ENCODE data around the gene CD2BP2. TPM values are rescaled to one million over a fixed set of nuclear protein-coding genes. Genes with fewer than 3 reads are reported as not detected.

Gene CD2BP2
- total and polyA plus RNA-seq, 2 of the 8 experiments (the other 6 are each of a cell fraction or from before 2014, with no cell fraction given) = 22.4 to 55.3 TPM

- Histone ChIP-seq H3K23me2 (ENCODE audit: low read depth, low read length) (peaks cover 11% of the 10 kb centered on the region; the same call in 1 of the 2 replicates), H2AK5ac (ENCODE audit: low read depth, low read length) (no peak overlapping the region), H3K27me3 (replicated peaks in 1 of 4; ENCODE audit: control insufficient read depth in 3 of 4, extremely low read depth in 1 of 4, insufficient read depth in 3 of 4, low read length in 3 of 4) (no peaks in the 10 kb centered on the region), H4K91ac (replicated peaks; ENCODE audit: insufficient read length, low read length) (no peak overlapping the region), H3K36me3 (ENCODE audit: control insufficient read depth in 2 of 4, insufficient read depth in 4 of 4, low read length in 3 of 4) (peaks cover 4 to 21% (median 14%) of the 10 kb centered on the region in 4 experiments; a peak in 6 of 8 replicates), H3K18ac (ENCODE audit: extremely low read depth, low read length) (no peak overlapping the region), H3K79me1 (ENCODE audit: low read depth, low read length) (no peaks in the 10 kb centered on the region; the same call in 1 of the 2 replicates), H2BK15ac (ENCODE audit: low read length) (no peak overlapping the region), H3K14ac (ENCODE audit: insufficient read length) (no peak overlapping the region), H4K8ac (ENCODE audit: extremely low read depth, insufficient read depth, low read length) (no peak overlapping the region), H3K4ac (replicated peaks; ENCODE audit: insufficient read length, low read depth, low read length) (no peak overlapping the region), H3K4me3 (ENCODE audit: extremely low read depth in 1 of 4, insufficient read depth in 2 of 4, low read depth in 3 of 4, low read length in 4 of 4) (no peak overlapping the region; a peak in 1 of 8 replicates), H2BK120ac (replicated peaks; ENCODE audit: low read depth, low read length) (no peak overlapping the region), H3K4me1 (replicated peaks in 1 of 4; ENCODE audit: control insufficient read depth in 3 of 4, insufficient read depth in 4 of 4, low read length in 3 of 4) (peaks cover 0 to 15% (median 9%) of the 10 kb centered on the region in 4 experiments; a peak in 6 of 7 replicates), H3K4me2 (ENCODE audit: insufficient read depth in 1 of 2, low read depth in 2 of 2, low read length in 2 of 2) (peak overlapping the region in 1 of 2 experiments; percentile 94; a peak in 2 of 4 replicates), H4K5ac (ENCODE audit: insufficient read length, low read depth, low read length) (no peak overlapping the region), H3K56ac (replicated peaks; ENCODE audit: insufficient read length, low read depth, low read length) (no peak overlapping the region), H3K23ac (ENCODE audit: insufficient read length) (no peak overlapping the region), H3K79me2 (ENCODE audit: control insufficient read depth in 1 of 2, insufficient read depth in 2 of 2, low read length in 2 of 2) (peaks cover 5 to 21% of the 10 kb centered on the region in 2 experiments; a peak in 2 of 4 replicates), H2BK12ac (ENCODE audit: low read depth, low read length) (no peak overlapping the region), H2BK20ac (ENCODE audit: low read length) (no peak overlapping the region), H2BK5ac (ENCODE audit: low read depth, low read length) (no peak overlapping the region), H3K9me3 (ENCODE audit: insufficient read depth in 2 of 2, low read depth in 1 of 2, low read length in 1 of 2) (no peaks in the 10 kb centered on the region), H4K20me1 (replicated peaks in 1 of 2; ENCODE audit: control insufficient read depth in 1 of 2, insufficient read depth in 2 of 2, low read length in 2 of 2) (peaks cover 12 to 17% of the 10 kb centered on the region in 2 experiments), H2AFZ (ENCODE audit: low read length) (no peak overlapping the region), H3K9ac (replicated peaks in 1 of 4; ENCODE audit: extremely low read depth in 1 of 4, low read depth in 3 of 4, low read length in 3 of 4) (no peak overlapping the region), H3K27ac (ENCODE audit: low read depth, low read length) (no peak overlapping the region)
- ChIA-PET CTCF (ENCODE audit: partially characterized antibody) (interaction anchor here (1.0 to 2.4 kb wide), 4 partner anchors 10 to 33 kb away, joined by 8 to 20 read pairs (median 10); partner anchors contain the start of gene ZNF771), POLR2A (ENCODE audit: partially characterized antibody) (interaction anchor here (1.2 to 12.6 kb wide), 6 partner anchors 10 to 48 kb away, joined by 3 to 151 read pairs (median 44); partner anchors contain the start of genes CD2BP2, MYL11, SEPTIN1 and ZNF771)
- DNase-seq (ENCODE audit: low read depth in 1 of 2, low spot score in 2 of 2) (no peak), FAIRE-seq (no peak)
- WGBS, 2 experiments (ENCODE audit: extremely low coverage in 1 of 2, insufficient coverage in 1 of 2, insufficient read length in 1 of 2, insufficient replicate concordance in 2 of 2, low coverage in 1 of 2, low lambda C conversion rate in 2 of 2, missing lambda C conversion rate in 1 of 2) = 89% methylated on average over 4 of the region's 4 CpGs; no CpG with 5 or more reads in 1 of the 2 experiments
- TF ChIP-seq SP1 (IDR thresholded peaks at IDR 0.05; ENCODE audit: low read depth, low read length) (no peak), CHD2 (IDR thresholded peaks at IDR 0.05; ENCODE audit: low read length) (no peak), JUND (IDR thresholded peaks at IDR 0.05; ENCODE audit: low read length) (no peak), PHF8 (conservative IDR thresholded peaks at IDR 0.05; ENCODE audit: low read depth, low read length) (no peak), GABPA (IDR thresholded peaks at IDR 0.05; ENCODE audit: borderline replicate concordance, insufficient read depth, low read length) (no peak), RBBP5 (IDR thresholded peaks at IDR 0.05; ENCODE audit: borderline replicate concordance, low read depth, low read length) (no peak), RFX5 (IDR thresholded peaks at IDR 0.05; ENCODE audit: borderline replicate concordance, low read depth, low read length) (no peak), NANOG (IDR thresholded peaks at IDR 0.05; ENCODE audit: insufficient read depth, low read depth, low read length, poor library complexity, severe bottlenecking) (no peak), FOSL1 (IDR thresholded peaks at IDR 0.05; ENCODE audit: insufficient read depth, low read depth, low read length) (no peak), CTBP2 (IDR thresholded peaks at IDR 0.05; ENCODE audit: borderline replicate concordance, insufficient read depth, insufficient read length, low read length) (no peak), KDM5A (IDR thresholded peaks at IDR 0.05; ENCODE audit: low read length) (no peak)
- TF ChIP-seq, protein P1, sequence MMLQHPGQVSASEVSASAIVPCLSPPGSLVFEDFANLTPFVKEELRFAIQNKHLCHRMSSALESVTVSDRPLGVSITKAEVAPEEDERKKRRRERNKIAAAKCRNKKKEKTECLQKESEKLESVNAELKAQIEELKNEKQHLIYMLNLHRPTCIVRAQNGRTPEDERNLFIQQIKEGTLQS (IDR thresholded peaks at IDR 0.05; ENCODE audit: insufficient read depth, low read depth, low read length) = no peak
Measured at GRCh38 chr16:30397056-30397455, 41.9 kb upstream of the CD2BP2 start.

Measured in H1 (cell line).